Neuronal stem cell (in vitro differentiated cells): ENCODE measurements around the gene GRIK3.

ENCODE experiments used
- DNase-seq: peaks from one replicate; pipeline ENCODE4 v3.0.0-alpha.2; 2013; ENCODE audit warnings: low spot score
- H2AFZ ChIP-seq: one replicate; pipeline ENCODE4 v1.6.1; 2013; ENCODE audit warnings: mild to moderate bottlenecking, low read length, inconsistent platforms
- H2AK5ac ChIP-seq: 2 replicates; pipeline ENCODE4 v1.6.1; 2013; ENCODE audit warnings: low read depth, mild to moderate bottlenecking, inconsistent platforms, low read length, moderate library complexity, mixed read lengths
- H2BK120ac ChIP-seq: 2 replicates; pipeline ENCODE4 v1.6.1; 2013; ENCODE audit warnings: low read depth, mild to moderate bottlenecking, inconsistent platforms, low read length, moderate library complexity, mixed read lengths
- H2BK12ac ChIP-seq: one replicate; pipeline ENCODE4 v1.6.1; 2013; ENCODE audit warnings: low read length, inconsistent platforms
- H2BK15ac ChIP-seq: 2 replicates; pipeline ENCODE4 v1.6.1; 2013; ENCODE audit warnings: mild to moderate bottlenecking, low read length, inconsistent platforms, mixed read lengths
- H2BK5ac ChIP-seq: one replicate; pipeline ENCODE4 v1.6.1; 2013; ENCODE audit warnings: inconsistent platforms, mild to moderate bottlenecking, low read length, moderate library complexity
- H3K14ac ChIP-seq: one replicate; pipeline ENCODE4 v1.6.1; 2013; ENCODE audit warnings: low read length, inconsistent platforms
- H3K18ac ChIP-seq: 2 replicates; pipeline ENCODE4 v1.6.1; 2013; ENCODE audit warnings: low read length, inconsistent platforms
- H3K23ac ChIP-seq: 2 replicates; pipeline ENCODE4 v1.6.1; 2013; ENCODE audit warnings: low read depth, mild to moderate bottlenecking, mixed read lengths, low read length, inconsistent platforms; ENCODE audit not compliant: poor library complexity
- H3K27ac ChIP-seq: replicated peaks from 3 replicates; pipeline ENCODE4 v1.5.1; 2013; ENCODE audit warnings: low read length, inconsistent platforms
- H3K27me3 ChIP-seq, 3 experiments: 2 replicates each; pipeline ENCODE4 v1.6.1; 2013; ENCODE audit warnings: low read length in 3 of 3, mild to moderate bottlenecking in 2 of 3, inconsistent platforms in 1 of 3, low read depth in 1 of 3, mixed read lengths in 1 of 3, moderate library complexity in 1 of 3; ENCODE audit not compliant: control insufficient read depth in 3 of 3, insufficient read depth in 3 of 3
- H3K36me3 ChIP-seq, 2 donors: replicated peaks in 1 of 2; 2 replicates each; pipeline ENCODE4 v1.6.1; 2013; ENCODE audit warnings: low read length in 2 of 2; ENCODE audit not compliant: control insufficient read depth in 2 of 2, insufficient read depth in 2 of 2
- H3K4ac ChIP-seq: 2 replicates; pipeline ENCODE4 v1.6.1; 2013; ENCODE audit warnings: inconsistent platforms, mild to moderate bottlenecking, low read length, moderate library complexity
- H3K4me1 ChIP-seq, 2 donors: 1 replicate in 1 of 2; 2 replicates in 1 of 2; pipeline ENCODE4 v1.6.1; 2013; ENCODE audit warnings: low read length in 2 of 2, low read depth in 1 of 2; ENCODE audit not compliant: control insufficient read depth in 2 of 2, insufficient read depth in 1 of 2
- H3K4me2 ChIP-seq: one replicate; pipeline ENCODE4 v1.6.1; 2013; ENCODE audit warnings: mild to moderate bottlenecking, low read length, inconsistent platforms; ENCODE audit not compliant: insufficient read depth, poor library complexity, severe bottlenecking
- H3K4me3 ChIP-seq, 2 donors: 2 replicates each; pipeline ENCODE4 v1.5.1; 2013; ENCODE audit warnings: low read length in 2 of 2, mild to moderate bottlenecking in 2 of 2, inconsistent platforms in 1 of 2, moderate library complexity in 1 of 2
- H3K79me1 ChIP-seq: one replicate; pipeline ENCODE4 v1.6.1; 2013; ENCODE audit warnings: low read depth, mild to moderate bottlenecking, inconsistent platforms, low read length, moderate library complexity
- H3K9ac ChIP-seq: one replicate; pipeline ENCODE4 v1.6.1; 2013; ENCODE audit warnings: mild to moderate bottlenecking, low read depth, low read length, inconsistent platforms; ENCODE audit not compliant: poor library complexity
- H3K9me3 ChIP-seq, 2 donors: replicated peaks in 1 of 2; 2 replicates each; pipeline versions ENCODE3 to v1.6.1; 2013; ENCODE audit warnings: low read length in 2 of 2, mild to moderate bottlenecking in 2 of 2, inconsistent platforms in 1 of 2, low read depth in 1 of 2, mixed read lengths in 1 of 2, moderate library complexity in 1 of 2; ENCODE audit not compliant: control insufficient read depth in 2 of 2, insufficient read depth in 1 of 2
- H4K8ac ChIP-seq: one replicate; pipeline ENCODE4 v1.6.1; 2013; ENCODE audit warnings: low read depth, mild to moderate bottlenecking, inconsistent platforms, low read length, moderate library complexity
- H4K91ac ChIP-seq: one replicate; pipeline ENCODE4 v1.6.1; 2013; ENCODE audit warnings: low read length, low read depth, mild to moderate bottlenecking, inconsistent platforms; ENCODE audit not compliant: poor library complexity
- WGBS, 2 donors: extraction: QIAGEN DNeasy Blood & Tissue Kit; methylation state at CpG; one replicate each; pipeline ENCODE4 v1.1.7; 2013; ENCODE audit warnings: missing lambda C conversion rate in 2 of 2, mixed read lengths in 1 of 2; ENCODE audit not compliant: insufficient read length in 2 of 2, insufficient replicate concordance in 1 of 2; ENCODE audit errors: extremely low coverage in 2 of 2; 5-methylcytosine and 5-hydroxymethylcytosine counted together

The GRIK3 gene

GRCh38 chr1:36794460-36794859, 239.9 kb downstream of the GRIK3 start:
- no peak overlapping the region for H3K18ac ChIP-seq
- no peak overlapping the region for H3K4me2 ChIP-seq
- peaks cover 0 to 7% of the 10 kb centered on the region in 2 donors for H3K4me1 ChIP-seq
- H2BK120ac ChIP-seq = no peak overlapping the region
- no peak overlapping the region for H3K23ac ChIP-seq
- WGBS, 2 donors = no CpG with 5 or more reads among the region's 3 CpGs
- H3K36me3 ChIP-seq = no peaks in the 10 kb centered on the region
- no peaks in the 10 kb centered on the region for H3K9me3 ChIP-seq
- H2BK12ac ChIP-seq = no peak overlapping the region
- H4K8ac ChIP-seq = no peak overlapping the region
- no peak overlapping the region for H3K14ac ChIP-seq
- no peak overlapping the region for H2AFZ ChIP-seq
- H3K9ac ChIP-seq = no peak overlapping the region
- no peak overlapping the region for H4K91ac ChIP-seq
- no peak overlapping the region for H3K4me3 ChIP-seq
- H2AK5ac ChIP-seq = no peak overlapping the region
- H3K27me3 ChIP-seq = peaks cover 0 to 3% (median 0%) of the 10 kb centered on the region in 3 experiments
- no peaks in the 10 kb centered on the region for H3K79me1 ChIP-seq
- H3K4ac ChIP-seq = no peak overlapping the region
- no peak for DNase-seq
- H2BK5ac ChIP-seq = no peak overlapping the region
- H2BK15ac ChIP-seq = no peak overlapping the region
- no peak overlapping the region for H3K27ac ChIP-seq

- H3K79me1 ChIP-seq = no peaks in the 10 kb centered on the region
- no peak overlapping the region for H3K14ac ChIP-seq
- no peak overlapping the region for H2AK5ac ChIP-seq
- H3K36me3 ChIP-seq = no peaks in the 10 kb centered on the region
- H3K18ac ChIP-seq = no peak overlapping the region
- H2BK120ac ChIP-seq = no peak overlapping the region
- no peak overlapping the region for H3K4me2 ChIP-seq
- peaks cover 0 to 3% (median 0%) of the 10 kb centered on the region in 3 experiments for H3K27me3 ChIP-seq
- H4K8ac ChIP-seq = no peak overlapping the region
- H3K4ac ChIP-seq = no peak overlapping the region
- H3K4me1 ChIP-seq = peaks cover 0 to 7% of the 10 kb centered on the region in 2 donors
- no peak overlapping the region for H3K27ac ChIP-seq
- no peak overlapping the region for H3K23ac ChIP-seq
- H4K91ac ChIP-seq = no peak overlapping the region
- no peak overlapping the region for H2AFZ ChIP-seq
- H2BK15ac ChIP-seq = no peak overlapping the region
- no peak overlapping the region for H2BK12ac ChIP-seq
- DNase-seq = no peak
- H3K9ac ChIP-seq = no peak overlapping the region
- no peak overlapping the region for H2BK5ac ChIP-seq
- H3K9me3 ChIP-seq = no peaks in the 10 kb centered on the region
- H3K4me3 ChIP-seq = no peak overlapping the region
Observed at GRCh38 chr1:36793452-36793851, 240.9 kb downstream of the GRIK3 start.

- no peaks in the 10 kb centered on the region for H3K9me3 ChIP-seq
- no peak overlapping the region for H3K9ac ChIP-seq
- no peak overlapping the region for H3K18ac ChIP-seq
- H3K14ac ChIP-seq = no peak overlapping the region
- no peak overlapping the region for H3K27ac ChIP-seq
- no peak overlapping the region for H3K23ac ChIP-seq
- no CpG with 5 or more reads among the region's 8 CpGs for WGBS, 2 donors
- H2AFZ ChIP-seq = no peak overlapping the region
- no peak overlapping the region for H3K4me2 ChIP-seq
- peaks cover 0 to 3% (median 0%) of the 10 kb centered on the region in 3 experiments for H3K27me3 ChIP-seq
- H2BK12ac ChIP-seq = no peak overlapping the region
- no peak overlapping the region for H2BK120ac ChIP-seq
- no peak overlapping the region for H3K4me3 ChIP-seq
- no peak for DNase-seq
- H2BK15ac ChIP-seq = no peak overlapping the region
- no peak overlapping the region for H2BK5ac ChIP-seq
- no peak overlapping the region for H2AK5ac ChIP-seq
- no peaks in the 10 kb centered on the region for H3K4me1 ChIP-seq
- H3K79me1 ChIP-seq = no peaks in the 10 kb centered on the region
- no peak overlapping the region for H3K4ac ChIP-seq
- no peak overlapping the region for H4K8ac ChIP-seq
- H3K36me3 ChIP-seq = no peaks in the 10 kb centered on the region
- no peak overlapping the region for H4K91ac ChIP-seq
Observed at GRCh38 chr1:36792292-36792691, 242.0 kb downstream of the GRIK3 start.

- H3K4me2 ChIP-seq = no peak overlapping the region
- no peaks in the 10 kb centered on the region for H3K4me1 ChIP-seq
- H3K27ac ChIP-seq = no peak overlapping the region
- no peak for DNase-seq
- no peak overlapping the region for H3K9ac ChIP-seq
- H3K79me1 ChIP-seq = no peaks in the 10 kb centered on the region
- H4K8ac ChIP-seq = no peak overlapping the region
- no peak overlapping the region for H3K4ac ChIP-seq
- no peak overlapping the region for H3K23ac ChIP-seq
- WGBS, 2 donors = no CpG with 5 or more reads among the region's 10 CpGs
- H4K91ac ChIP-seq = no peak overlapping the region
- H3K14ac ChIP-seq = no peak overlapping the region
- H3K18ac ChIP-seq = no peak overlapping the region
- H2BK12ac ChIP-seq = no peak overlapping the region
- no peak overlapping the region for H2BK5ac ChIP-seq
- H3K36me3 ChIP-seq = no peaks in the 10 kb centered on the region
- no peak overlapping the region for H2BK15ac ChIP-seq
- H3K4me3 ChIP-seq = no peak overlapping the region
- no peak overlapping the region for H2BK120ac ChIP-seq
- H2AK5ac ChIP-seq = no peak overlapping the region
- peaks cover 0 to 3% (median 0%) of the 10 kb centered on the region in 3 experiments for H3K27me3 ChIP-seq
- no peak overlapping the region for H2AFZ ChIP-seq
- H3K9me3 ChIP-seq = no peaks in the 10 kb centered on the region
Observed at GRCh38 chr1:36790191-36790590, 244.1 kb downstream of the GRIK3 start.
